Fibroblast of peridontal ligament (primary cell): ENCODE results near the gene NHSL1.

ENCODE experiments used
- DNase-seq: peaks from one replicate; pipeline ENCODE4 v3.0.0-alpha.2; 2010; ENCODE audit errors: extremely low read depth

The NHSL1 gene

GRCh38 chr6:138401960-138402837, 97.1 kb downstream of the NHSL1 start:
- no peak for DNase-seq

- peak; percentile 9 for DNase-seq
These were observed 99.0 kb downstream of the NHSL1 start for GRCh38 chr6:138400326-138400725.

- peak; percentile 44 for DNase-seq
These were observed 101.9 kb downstream of the NHSL1 start for GRCh38 chr6:138397128-138398122.

GRCh38 chr6:138396709-138397108, 102.6 kb downstream of the NHSL1 start:
- no peak for DNase-seq

- DNase-seq = no peak
These were observed 105.2 kb downstream of the NHSL1 start for GRCh38 chr6:138393871-138394783.

- DNase-seq = no peak
These were observed 109.7 kb downstream of the NHSL1 start for GRCh38 chr6:138389551-138389950.

- no peak for DNase-seq
These were observed 111.5 kb downstream of the NHSL1 start for GRCh38 chr6:138387577-138388368.

- DNase-seq = no peak
These were observed 112.4 kb downstream of the NHSL1 start for GRCh38 chr6:138386897-138387296.

GRCh38 chr6:138383776-138384175, 115.5 kb downstream of the NHSL1 start:
- DNase-seq = no peak

GRCh38 chr6:138382498-138383265, 116.6 kb downstream of the NHSL1 start:
- no peak for DNase-seq

GRCh38 chr6:138378463-138378862, 120.8 kb downstream of the NHSL1 start:
- no peak for DNase-seq

- DNase-seq = no peak
These were observed 121.5 kb downstream of the NHSL1 start, which contains the start of gene SMIM28 for GRCh38 chr6:138377844-138378243. Gene SMIM28 (plus strand): TSS chr6:138377905. CDS start chr6:138378073, 168 bp downstream.

GRCh38 chr6:138377042-138377441, 122.3 kb downstream of the NHSL1 start:
- no peak for DNase-seq

- DNase-seq = no peak
These were observed 124.5 kb downstream of the NHSL1 start for GRCh38 chr6:138374815-138375214.

GRCh38 chr6:138374230-138374629, 125.1 kb downstream of the NHSL1 start:
- no peak for DNase-seq

GRCh38 chr6:138372711-138373463, 126.4 kb downstream of the NHSL1 start:
- no peak for DNase-seq
